ENCODE measurements around the gene KRT86. TPM values are rescaled to one million over a fixed set of nuclear protein-coding genes. Genes with fewer than 3 reads are reported as not detected.

The KRT86 gene
- total and polyA plus RNA-seq, 2 experiments from 2014 or later = 0.16 TPM; not detected in 1

- no peaks in the 10 kb centered on the region for H3K9me2 ChIP-seq (ENCODE audit: insufficient read depth)
- no peak overlapping the region for H2AFZ ChIP-seq
- no peaks in the 10 kb centered on the region for H3K36me3 ChIP-seq (ENCODE audit: insufficient read depth)
- Mint-ChIP-seq H3K9me3 (no peaks in the 10 kb centered on the region), H3K27ac (no peak overlapping the region), H3K36me3 (ENCODE audit: low read depth) (no peaks in the 10 kb centered on the region), H3K27me3 (ENCODE audit: insufficient read depth, low read depth, poor library complexity) (peaks cover 9% of the 10 kb centered on the region), H3K4me1 (no peaks in the 10 kb centered on the region), H3K4me3 (no peak overlapping the region)
- no peak overlapping the region for H3K4me2 ChIP-seq
- DNase-seq (ENCODE audit: low spot score) (no peak), ATAC-seq (no peak)
- H3K4me3 ChIP-seq = no peak overlapping the region
- H3K4me1 ChIP-seq (ENCODE audit: insufficient read depth) = no peaks in the 10 kb centered on the region
- no peaks in the 10 kb centered on the region for H3F3A ChIP-seq (replicated peaks; ENCODE audit: low read depth)
- no peaks in the 10 kb centered on the region for H3K79me2 ChIP-seq (replicated peaks; ENCODE audit: insufficient read depth)
- H3K27me3 ChIP-seq (ENCODE audit: insufficient read depth) = no peaks in the 10 kb centered on the region
- no peak overlapping the region for H3K27ac ChIP-seq (ENCODE audit: low read depth)
- TF ChIP-seq REST (IDR thresholded peaks at IDR 0.05; ENCODE audit: unreplicated experiment) (no peak), ZNF462 (CRISPR knock-in tag; IDR thresholded peaks at IDR 0.05) (no peak), NANOG (IDR thresholded peaks at IDR 0.05; ENCODE audit: borderline replicate concordance) (no peak), CTCF (conservative IDR thresholded peaks at IDR 0.05; ENCODE audit: low read depth in 2 of 2) (no peak), CREB1 (CRISPR knock-in tag; IDR thresholded peaks at IDR 0.05; ENCODE audit: low read depth) (no peak), EZH2 (IDR thresholded peaks at IDR 0.05; ENCODE audit: low read depth, unreplicated experiment) (no peak), JUNB (IDR thresholded peaks at IDR 0.05; ENCODE audit: unreplicated experiment) (no peak), POLR2AphosphoS5 (IDR thresholded peaks at IDR 0.05; ENCODE audit: low read depth) (no peak), EZH2phosphoT487 (IDR thresholded peaks at IDR 0.05; ENCODE audit: unreplicated experiment) (no peak), ETS1 (IDR thresholded peaks at IDR 0.05) (no peak), STAT1 (IDR thresholded peaks at IDR 0.05; ENCODE audit: unreplicated experiment) (no peak), ZNF331 (CRISPR knock-in tag; IDR thresholded peaks at IDR 0.05; ENCODE audit: low read depth) (no peak), ZNF114 (CRISPR knock-in tag; IDR thresholded peaks at IDR 0.05) (no peak)
- no peaks in the 10 kb centered on the region for H4K20me1 ChIP-seq (replicated peaks; ENCODE audit: insufficient read depth)
Observed at GRCh38 chr12:52317468-52318052, 43.1 kb downstream of the KRT86 start.
